NCI-H146 treated with DMSO at 0.1 percent for 48 hours (cell line): ENCODE data around the gene PRTN3.
"Not testable (repeated sequence)": the region's sequence is repeated elsewhere in the genome, so short reads cannot be mapped to it uniquely, and the experiment has no call there.

Source experiments
- DNase-seq: peaks from one replicate; lab custom pipeline; 2025; ENCODE audit not compliant: unreplicated experiment; lab: John Stamatoyannopoulos, UW

Gene PRTN3

GRCh38 chr19:878751-879561 lies 38.2 kb downstream of the PRTN3 start:
- DNase-seq = not testable (repeated sequence)

GRCh38 chr19:879711-880438 lies 39.1 kb downstream of the PRTN3 start:
- no peak for DNase-seq

- no peak for DNase-seq
Observed at GRCh38 chr19:881385-882071, 40.7 kb downstream of the PRTN3 start.

GRCh38 chr19:882871-883497 lies 42.2 kb downstream of the PRTN3 start:
- no peak for DNase-seq

- no peak for DNase-seq
Observed at GRCh38 chr19:883661-884211, 42.9 kb downstream of the PRTN3 start.

GRCh38 chr19:884420-885211 lies 43.8 kb downstream of the PRTN3 start:
- no peak for DNase-seq

GRCh38 chr19:885536-886224 lies 44.9 kb downstream of the PRTN3 start:
- no peak for DNase-seq

- DNase-seq = no peak
Observed at GRCh38 chr19:887072-887471, 46.3 kb downstream of the PRTN3 start.

- DNase-seq = no peak
Observed at GRCh38 chr19:887599-887998, 46.8 kb downstream of the PRTN3 start.

GRCh38 chr19:888581-889385 lies 48.0 kb downstream of the PRTN3 start:
- DNase-seq = no peak

- no peak for DNase-seq
Observed at GRCh38 chr19:889662-890295, 49.0 kb downstream of the PRTN3 start.

GRCh38 chr19:890831-891230 lies 50.0 kb downstream of the PRTN3 start:
- no peak for DNase-seq

- not testable (repeated sequence) for DNase-seq
Observed at GRCh38 chr19:891421-892200, 50.8 kb downstream of the PRTN3 start.

- DNase-seq = no peak
Observed at GRCh38 chr19:892243-892893, 51.6 kb downstream of the PRTN3 start.

GRCh38 chr19:892894-893689 lies 52.3 kb downstream of the PRTN3 start, which contains the start of the genes MED16 and RNU6-9:
Gene MED16, minus strand, starts transcription at chr19:893187. Its CDS starts 2,056 bp downstream, at chr19:891131.
Gene RNU6-9, plus strand, starts transcription at chr19:893484.
- DNase-seq = peak; percentile 61

GRCh38 chr19:896434-896833 lies 55.6 kb downstream of the PRTN3 start:
- DNase-seq = no peak
